CD4-positive, alpha-beta T cell treated with Interleukin-17A for 1 hour (primary cell): ENCODE measurements around the gene CDKAL1.

ENCODE experiments used
- DNase-seq: peaks from one replicate; pipeline ENCODE4 v3.0.0-alpha.2; 2020

CDKAL1 gene

GRCh38 chr6:20850686-20851416, 316.6 kb downstream of the CDKAL1 start:
- no peak for DNase-seq

GRCh38 chr6:20851795-20852194, 317.5 kb downstream of the CDKAL1 start:
- DNase-seq, result no peak

DNA sequence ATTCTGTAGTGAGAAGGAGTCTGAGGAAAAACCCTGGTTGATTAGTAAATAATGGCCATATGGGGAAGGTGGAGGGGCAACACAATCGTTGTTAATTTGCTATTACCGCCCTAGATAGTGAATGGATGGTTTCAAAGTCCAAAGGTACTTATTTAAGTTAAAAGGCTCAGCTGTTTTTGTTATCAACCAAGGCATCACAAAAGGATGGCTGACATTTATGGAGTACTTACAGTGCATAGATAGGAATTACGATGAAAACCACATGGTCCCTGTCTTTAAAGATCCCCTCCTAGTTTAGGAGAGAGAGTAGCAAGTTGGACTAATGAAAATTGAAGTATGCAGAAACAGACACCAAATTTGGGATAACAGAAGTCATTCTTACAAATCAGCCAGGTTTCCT, 319.6 kb downstream of the CDKAL1 start:
- DNase-seq, result no peak

DNA sequence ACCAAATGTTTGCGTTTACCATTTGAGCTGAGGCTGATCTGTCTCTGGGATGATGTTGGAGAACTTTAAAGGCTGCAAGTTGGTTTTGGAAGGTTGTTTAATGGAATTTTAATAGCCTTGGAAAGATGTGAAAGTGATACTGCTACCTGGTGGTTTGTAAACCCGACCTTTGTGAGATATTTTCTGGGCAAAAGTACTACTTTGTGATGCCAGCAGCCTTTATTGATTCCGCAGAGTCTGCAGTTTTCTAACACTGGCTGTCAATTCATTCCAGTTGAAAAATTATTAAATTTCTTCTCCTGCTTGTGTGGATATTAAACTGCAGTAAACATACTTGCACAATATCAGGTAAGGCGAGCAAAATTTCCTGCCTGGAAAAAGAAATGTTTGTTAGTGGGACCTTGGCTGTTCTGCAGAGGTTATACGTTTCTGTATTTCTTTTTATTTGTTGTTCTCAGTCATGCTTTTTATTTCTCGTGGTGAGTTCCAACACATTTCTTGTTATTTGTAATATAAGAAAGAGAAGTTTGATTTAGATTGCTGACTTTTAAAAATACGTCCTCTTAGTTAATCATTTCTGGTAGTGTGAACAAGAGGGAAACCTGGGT, 322.5 kb downstream of the CDKAL1 start:
- no peak for DNase-seq

GRCh38 chr6:20861481-20861880, 327.2 kb downstream of the CDKAL1 start:
- no peak for DNase-seq

GRCh38 chr6:20866036-20866435, 331.8 kb downstream of the CDKAL1 start:
- DNase-seq, result no peak

DNA sequence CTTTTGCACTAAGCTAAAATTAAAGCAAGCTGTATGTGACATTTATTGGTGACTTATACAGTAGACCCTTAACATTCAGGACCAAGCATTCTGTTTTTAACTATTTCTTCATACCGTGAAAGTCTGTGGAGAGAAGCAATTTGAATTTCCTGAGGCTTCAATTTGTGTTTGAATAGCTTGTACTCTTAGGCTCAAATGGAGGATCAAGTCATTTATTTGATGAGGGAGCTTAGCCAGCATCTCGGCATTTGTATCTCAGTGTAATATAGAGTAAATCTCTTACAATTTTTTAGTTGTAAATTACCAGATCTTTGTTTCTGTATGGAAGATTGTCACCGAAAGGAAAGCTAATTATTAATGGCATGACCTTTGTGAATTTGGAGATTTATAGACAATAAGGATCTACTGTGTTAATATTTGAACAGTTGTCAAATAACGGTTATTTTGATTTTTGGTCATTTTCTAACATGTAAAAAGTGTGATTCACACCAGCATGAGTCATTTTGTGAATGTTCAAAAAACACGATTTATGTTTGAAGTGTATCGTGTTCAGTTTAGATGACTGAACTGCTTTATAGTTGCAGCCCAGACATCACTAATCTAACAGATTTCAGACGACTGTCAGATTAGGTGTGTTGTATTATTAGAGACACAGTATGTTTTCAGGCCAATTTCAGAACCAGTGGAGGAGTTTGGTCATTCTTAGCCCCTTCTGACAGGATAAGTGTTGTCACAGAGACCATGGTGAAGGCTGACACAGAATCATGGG, 332.9 kb downstream of the CDKAL1 start:
- DNase-seq, result no peak

GRCh38 chr6:20868397-20869096, 334.3 kb downstream of the CDKAL1 start:
- no peak for DNase-seq

- DNase-seq, result no peak
Observed at GRCh38 chr6:20870021-20870420, 335.8 kb downstream of the CDKAL1 start.

DNA sequence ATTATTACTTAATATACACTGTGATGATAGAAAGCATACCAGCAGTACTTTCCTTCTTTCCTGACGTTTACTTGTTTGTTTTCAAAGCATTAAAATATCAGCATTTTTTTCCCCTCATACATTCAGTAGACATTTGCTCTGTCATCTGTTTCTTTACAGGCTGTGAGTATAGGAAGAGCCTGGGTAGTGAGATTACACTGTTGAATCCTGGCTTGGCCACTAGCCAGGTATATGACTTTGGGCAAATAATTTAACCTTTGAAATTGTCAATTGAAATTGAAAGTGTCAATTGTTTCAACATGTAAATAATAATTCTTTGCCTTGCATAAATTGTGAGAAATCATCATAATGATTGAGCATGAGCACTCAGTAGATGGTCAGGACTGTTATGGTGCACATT, 336.2 kb downstream of the CDKAL1 start:
- no peak for DNase-seq

DNA sequence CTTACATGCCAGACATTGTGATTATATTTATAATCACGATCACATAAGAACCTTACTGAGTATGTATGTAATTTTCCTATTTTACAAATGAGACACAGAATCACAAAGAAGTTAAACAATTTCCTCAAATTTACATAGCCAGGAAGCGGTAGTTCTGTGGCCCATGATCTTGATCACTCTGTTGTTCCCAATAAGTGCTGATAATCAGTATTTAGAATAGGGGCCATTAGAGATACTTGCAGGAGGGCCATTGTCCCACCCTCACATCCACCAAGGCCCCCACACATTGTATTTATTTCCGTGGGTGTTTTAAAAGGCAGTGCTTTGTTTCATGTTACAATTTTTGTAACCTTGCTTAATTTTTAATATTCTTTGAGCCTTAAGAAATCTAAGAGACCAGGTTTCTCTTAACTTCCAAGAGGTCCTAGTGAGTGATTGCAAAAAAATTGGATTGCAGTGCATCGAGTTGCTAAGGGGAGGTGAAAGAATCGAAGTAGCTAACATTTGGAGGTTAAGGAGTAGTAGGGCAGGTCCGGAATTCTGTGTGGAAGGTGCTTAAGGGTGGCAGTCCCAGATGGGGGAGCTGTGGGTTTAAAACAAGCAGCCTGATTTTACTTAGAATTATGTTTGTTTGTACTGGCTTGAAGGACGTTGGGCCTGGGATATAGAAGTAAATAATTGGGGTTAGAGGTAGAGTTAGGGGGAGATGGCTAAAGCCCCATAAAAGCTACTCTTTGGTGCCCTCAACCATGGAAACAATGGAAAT, 339.4 kb downstream of the CDKAL1 start:
- DNase-seq, result no peak

GRCh38 chr6:20875369-20875963, 341.2 kb downstream of the CDKAL1 start:
- no peak for DNase-seq

GRCh38 chr6:20876036-20876435, 341.8 kb downstream of the CDKAL1 start:
- no peak for DNase-seq

DNA sequence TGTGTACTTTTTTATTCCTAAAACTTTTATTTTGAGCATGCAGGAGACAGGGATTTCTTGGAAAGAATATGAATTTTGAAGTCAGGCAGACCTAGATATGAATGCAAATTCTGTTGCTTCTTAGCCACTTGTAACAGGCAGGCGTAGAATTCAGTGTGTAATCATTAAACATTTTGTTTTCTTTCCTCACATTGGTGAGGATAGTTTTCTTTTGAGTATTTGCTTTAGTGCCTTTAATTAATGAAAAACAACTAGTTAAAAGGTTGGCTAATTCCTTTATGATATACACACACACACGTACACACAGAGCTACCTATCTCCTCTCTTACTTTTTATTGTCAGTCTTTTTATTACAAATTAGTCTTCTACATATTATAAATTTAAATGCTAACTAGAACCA, 342.3 kb downstream of the CDKAL1 start:
- DNase-seq, result no peak

DNA sequence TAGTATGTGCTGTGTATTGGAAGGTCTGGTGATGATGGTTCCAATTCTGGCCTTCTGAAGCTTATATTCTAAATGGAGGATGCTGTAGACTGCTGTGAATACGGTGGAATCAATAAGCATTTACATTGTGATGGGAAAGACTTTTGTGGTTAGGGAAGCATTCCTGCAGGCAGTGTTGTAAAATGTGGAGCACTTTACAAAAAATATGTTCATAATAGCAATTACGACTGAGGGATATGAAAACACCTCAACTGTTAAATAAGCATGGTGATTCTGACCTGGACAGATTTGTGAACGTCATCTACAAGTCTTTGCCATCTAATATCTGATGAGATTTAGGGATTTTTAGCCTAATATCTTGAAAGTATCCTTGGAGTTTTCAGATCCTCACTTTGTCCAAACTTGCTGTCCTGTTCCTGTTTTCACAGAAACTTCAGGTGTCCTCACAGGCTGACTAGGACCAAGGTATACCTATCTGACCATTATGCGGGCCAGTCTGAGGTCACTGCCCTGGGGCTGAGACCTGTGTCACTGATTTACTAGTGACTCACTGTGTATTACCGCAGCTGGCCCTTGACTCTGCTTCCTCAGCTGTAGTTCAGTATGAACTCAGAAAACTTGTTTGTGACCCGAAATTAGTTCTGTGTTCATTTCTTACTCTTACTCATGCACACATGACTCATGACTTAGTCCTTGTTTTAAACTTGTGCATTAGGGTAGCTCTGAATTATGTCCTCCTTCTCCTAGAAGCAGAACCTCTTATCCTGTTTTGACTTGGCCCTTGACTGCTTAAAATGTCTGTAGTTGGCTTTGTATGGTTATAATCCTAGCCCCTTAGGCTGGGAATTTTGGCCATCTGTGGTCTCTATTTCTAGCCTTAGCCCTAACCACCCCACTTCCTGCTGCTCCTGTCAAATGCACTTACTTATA, 343.0 kb downstream of the CDKAL1 start:
- no peak for DNase-seq

GRCh38 chr6:20879121-20879520, 344.9 kb downstream of the CDKAL1 start:
- DNase-seq, result no peak

DNA sequence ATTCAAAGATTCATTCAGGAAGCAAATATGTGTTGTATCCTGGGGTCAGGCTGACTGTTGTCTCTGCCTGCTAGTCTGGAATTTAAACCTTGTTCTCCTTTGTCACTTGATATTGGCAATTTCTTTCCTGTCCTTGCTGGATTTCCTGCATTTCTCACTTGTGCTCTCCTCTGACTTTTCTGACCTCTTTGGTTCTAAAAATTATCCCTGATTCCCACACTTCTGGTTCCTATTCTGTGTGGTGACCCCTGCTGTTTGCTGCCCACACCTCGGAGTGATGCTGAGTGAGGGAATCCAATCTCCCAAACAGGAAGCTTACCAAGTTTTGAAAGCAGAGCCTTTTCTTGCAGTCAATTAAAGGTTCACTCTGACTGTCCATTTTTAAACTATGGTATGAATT, 345.3 kb downstream of the CDKAL1 start:
- DNase-seq, result no peak

DNA sequence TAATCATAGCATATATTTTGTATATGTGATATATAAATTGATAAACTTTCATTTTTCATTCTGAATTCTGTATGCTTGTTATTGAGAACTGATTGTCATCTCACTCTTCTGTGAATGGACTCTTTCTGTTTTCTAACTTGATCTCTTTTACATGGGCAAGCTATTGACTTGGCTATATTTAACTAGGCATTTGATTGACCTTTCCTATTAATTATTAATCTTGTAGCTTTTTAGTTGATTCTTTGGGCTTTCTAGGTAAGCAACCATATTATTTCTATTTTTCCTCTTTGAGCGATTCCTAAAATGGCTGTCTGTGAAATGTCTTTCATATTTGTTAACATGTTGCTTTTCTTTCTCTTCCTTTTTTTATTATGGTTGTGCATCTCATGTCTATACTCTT, 347.1 kb downstream of the CDKAL1 start:
- DNase-seq, result no peak

DNA sequence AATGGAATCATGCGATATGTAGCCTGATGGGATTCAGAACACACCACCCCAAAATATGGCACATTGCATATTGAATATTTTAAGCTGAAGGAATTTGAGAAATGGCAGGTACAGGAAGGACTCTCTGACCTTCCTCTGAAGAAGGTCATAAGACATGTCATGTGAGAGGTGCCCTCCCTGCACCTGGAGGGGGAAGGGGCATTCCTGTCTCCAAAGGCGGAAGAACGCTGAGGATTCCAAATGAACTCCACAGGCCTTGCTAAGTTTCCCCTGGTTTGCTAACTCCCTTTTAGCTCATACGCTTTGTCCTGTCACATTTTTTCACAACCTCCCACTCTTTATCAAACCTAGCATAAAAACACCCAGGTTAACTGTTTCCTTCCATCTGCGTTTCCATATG, 347.8 kb downstream of the CDKAL1 start:
- DNase-seq, result no peak

- no peak for DNase-seq
Observed at GRCh38 chr6:20885076-20885475, 350.8 kb downstream of the CDKAL1 start.

- DNase-seq, result no peak
Observed at GRCh38 chr6:20891161-20891560, 356.9 kb downstream of the CDKAL1 start.
